Naive thymus-derived CD4-positive, alpha-beta T cell (primary cell): ENCODE measurements around the gene CAMK2G. TPM values are rescaled to one million over a fixed set of nuclear protein-coding genes. Genes with fewer than 3 reads are reported as not detected.
A peak's percentile ranks its signal among the peaks of the same experiment; 100 is the strongest.
"Not testable (repeated sequence)": the region's sequence is repeated elsewhere in the genome, so short reads cannot be mapped to it uniquely, and the experiment has no call there.

ENCODE experiments used
- ATAC-seq: fragments of 150-1000 bp; cut with Tn5 transposase; 2 replicates; pipeline ENCODE4 v1.10.0; 2021; ENCODE audit warnings: mild to moderate bottlenecking, moderate library complexity
- CTCF ChIA-PET: fragments of 350-600 bp; sonication (Branson Sonifier 250); formaldehyde crosslinking; loops from one replicate; lab custom pipeline; 2021; ENCODE audit warnings: antibody characterized with exemption; lab: Charles Lee
- POLR2A ChIA-PET: fragments of 350-600 bp; sonication (Branson Sonifier 250); formaldehyde crosslinking; loops from one replicate; lab custom pipeline; 2021; ENCODE audit warnings: antibody characterized with exemption, inconsistent platforms; lab: Charles Lee
- DNase-seq, 9 donors: peaks; one replicate each; pipeline versions ENCODE4 v3.0.0 to v3.0.0-alpha.2; 2020 to 2022; ENCODE audit warnings: mixed read lengths in 1 of 9
- H3K27ac ChIP-seq: one replicate; pipeline ENCODE4 v1.7.0; 2013; ENCODE audit warnings: mild to moderate bottlenecking, low read depth, low read length, moderate library complexity
- H3K27me3 ChIP-seq, 2 donors: one replicate each; pipeline ENCODE4 v1.7.0; 2013; ENCODE audit warnings: low read length in 2 of 2, mild to moderate bottlenecking in 2 of 2, moderate library complexity in 2 of 2; ENCODE audit not compliant: control insufficient read depth in 2 of 2, insufficient read depth in 2 of 2
- H3K36me3 ChIP-seq, 3 experiments: 1 replicate in 2 of 3; 2 replicates in 1 of 3; pipeline ENCODE4 v1.7.0; 2013; ENCODE audit warnings: low read length in 3 of 3, mild to moderate bottlenecking in 3 of 3, moderate library complexity in 1 of 3; ENCODE audit not compliant: insufficient read depth in 3 of 3, control insufficient read depth in 2 of 3
- H3K4me1 ChIP-seq, 2 donors: one replicate each; pipeline ENCODE4 v1.7.0; 2013; ENCODE audit warnings: low read length in 2 of 2, mild to moderate bottlenecking in 2 of 2, moderate library complexity in 1 of 2; ENCODE audit not compliant: control insufficient read depth in 2 of 2, insufficient read depth in 2 of 2
- H3K4me3 ChIP-seq: 2 replicates; pipeline ENCODE4 v1.7.0; 2013; ENCODE audit warnings: mild to moderate bottlenecking, low read length
- H3K9me3 ChIP-seq, 3 experiments: 1 replicate in 2 of 3; 2 replicates in 1 of 3; pipeline ENCODE4 v1.7.0; 2013; ENCODE audit warnings: low read length in 3 of 3; ENCODE audit not compliant: control insufficient read depth in 2 of 3
- H3K27ac Mint-ChIP-seq, 9 donors: one replicate each; pipeline ENCODE4 v1.8.0; 2020 to 2022; ENCODE audit warnings: mixed read lengths in 9 of 9, mild to moderate bottlenecking in 8 of 9, moderate library complexity in 5 of 9, inconsistent platforms in 2 of 9
- H3K27me3 Mint-ChIP-seq, 5 donors: one replicate each; pipeline ENCODE4 v1.8.0; 2021 to 2022; ENCODE audit warnings: mixed read lengths in 5 of 5, mild to moderate bottlenecking in 1 of 5
- H3K36me3 Mint-ChIP-seq, 5 donors: one replicate each; pipeline ENCODE4 v1.8.0; 2020 to 2022; ENCODE audit warnings: mixed read lengths in 5 of 5, mild to moderate bottlenecking in 3 of 5, inconsistent platforms in 1 of 5
- H3K4me1 Mint-ChIP-seq, 7 donors: one replicate each; pipeline ENCODE4 v1.8.0; 2020 to 2022; ENCODE audit warnings: mixed read lengths in 7 of 7, mild to moderate bottlenecking in 3 of 7, inconsistent platforms in 1 of 7
- H3K4me3 Mint-ChIP-seq, 10 donors: one replicate each; pipeline ENCODE4 v1.8.0; 2020 to 2022; ENCODE audit warnings: mild to moderate bottlenecking in 10 of 10, mixed read lengths in 10 of 10, moderate library complexity in 6 of 10, inconsistent platforms in 2 of 10
- H3K9me3 Mint-ChIP-seq, 11 donors: one replicate each; pipeline ENCODE4 v1.8.0; 2020 to 2022; ENCODE audit warnings: mixed read lengths in 11 of 11, mild to moderate bottlenecking in 4 of 11, inconsistent platforms in 1 of 11, moderate library complexity in 1 of 11
- intact Hi-C, 2 donors: fragments of 100-400 bp; cut with micrococcal nuclease; formaldehyde crosslinking; loops; one replicate each; pipeline ENCODE4 v1.15.1; 2023
- polyA plus RNA-seq, 2 donors: library from polyadenylated mRNA; unstranded; fragments of 300-500 nt; fragmentation: Illumina TruSeq; gene quantifications; one replicate each; pipeline ENCODE4 v1.2.3, GENCODE V29; 2021
- total RNA-seq, 6 experiments: library from RNA in 5 of 6; stranded (reverse) in 5 of 6; gene quantifications; 1 replicate in 5 of 6; 2 replicates in 1 of 6; pipeline ENCODE4 v1.2.3 and lab custom pipeline; 2021 to 2026

CAMK2G gene
- total and polyA plus RNA-seq, 7 experiments from 2014 or later: 5.6 to 70.9 (median 54.6) TPM

DNA sequence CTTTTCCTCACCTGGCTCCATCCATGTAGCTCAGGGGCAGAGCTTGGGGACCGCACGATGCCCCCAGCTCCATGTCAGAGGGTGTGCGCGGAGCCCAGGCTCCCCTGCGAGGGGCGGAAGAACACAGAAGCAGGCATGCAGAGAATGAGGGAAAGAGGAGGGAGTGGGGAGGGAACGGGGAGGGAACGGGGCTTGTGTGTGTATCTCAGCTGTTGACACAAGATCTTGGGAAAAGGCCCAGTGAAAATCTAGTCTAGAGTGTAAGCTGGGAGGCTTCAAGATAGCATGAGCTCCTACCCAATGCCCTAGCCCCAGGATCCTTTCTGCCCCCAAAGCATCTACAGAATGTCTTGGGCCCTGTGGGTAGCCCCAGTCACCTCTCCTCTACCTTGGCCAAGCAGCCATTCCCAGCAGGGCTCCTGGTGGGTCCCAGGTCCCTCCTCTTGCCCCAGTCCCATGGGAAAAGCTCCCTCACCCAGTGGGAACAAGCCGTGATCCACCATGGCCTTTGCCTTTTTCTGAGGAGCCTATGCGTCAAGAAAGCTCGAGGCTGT lies 37.9 kb downstream of the CAMK2G start:
- POLR2A ChIA-PET: no interaction called here
- no peak for DNase-seq
- Histone ChIP-seq H3K27ac (no peak overlapping the region), H3K9me3 (no peaks in the 10 kb centered on the region), H3K36me3 (peaks cover 10 to 59% (median 22%) of the 10 kb centered on the region in 3 experiments), H3K4me1 (no peaks in the 10 kb centered on the region), H3K27me3 (no peaks in the 10 kb centered on the region), H3K4me3 (no peak overlapping the region)
- ATAC-seq: no peak
- intact Hi-C loops: no loop called here
- Mint-ChIP-seq H3K4me1 (peaks cover 0 to 6% (median 0%) of the 10 kb centered on the region in 7 donors), H3K27me3 (no peaks in the 10 kb centered on the region), H3K4me3 (no peak overlapping the region), H3K36me3 (peaks cover 5 to 34% (median 11%) of the 10 kb centered on the region in 5 donors), H3K9me3 (no peaks in the 10 kb centered on the region), H3K27ac (peak overlapping the region in 2 of 9 donors; percentile 24 to 51)
- CTCF ChIA-PET: interaction anchor here (0.6 to 1.1 kb wide), 3 partner anchors 9 to 121 kb away, joined by 3 to 9 read pairs (median 3); no protein-coding TSS in a partner anchor

DNA sequence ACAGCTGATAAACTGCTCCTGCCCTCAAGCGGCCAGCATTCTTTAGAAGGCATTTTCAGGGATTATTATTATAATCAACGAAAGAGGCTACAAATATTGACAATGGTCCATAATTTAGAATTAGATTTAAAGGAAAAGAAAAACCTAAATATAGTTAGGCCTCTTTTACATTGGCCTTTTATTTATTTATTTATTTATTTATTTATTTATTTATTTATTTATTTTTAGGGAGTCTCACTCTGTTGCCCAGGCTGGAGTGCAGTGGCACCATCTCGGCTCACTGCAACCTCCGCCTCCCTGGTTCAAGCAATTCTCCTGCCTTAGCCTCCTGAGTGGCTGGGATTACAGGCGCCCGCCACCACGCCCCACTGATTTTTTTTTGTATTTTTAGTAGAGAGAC lies 45.3 kb downstream of the CAMK2G start:
- H3K27me3 ChIP-seq, H3K9me3 Mint-ChIP-seq, DNase-seq, H3K4me3 Mint-ChIP-seq, H3K27me3 Mint-ChIP-seq, H3K4me1 Mint-ChIP-seq, H3K4me1 ChIP-seq, ATAC-seq, H3K27ac ChIP-seq, H3K27ac Mint-ChIP-seq, H3K9me3 ChIP-seq, intact Hi-C loops, H3K4me3 ChIP-seq: not testable (repeated sequence)
- ChIA-PET POLR2A (interaction anchor here (0.5 to 0.8 kb wide), 2 partner anchors 18 to 121 kb away, joined by 3 to 4 read pairs; no protein-coding TSS in a partner anchor), CTCF (interaction anchor here (0.9 kb wide), 1 partner anchor 112 kb away, joined by 3 read pairs; no protein-coding TSS in a partner anchor)
- H3K36me3 Mint-ChIP-seq: peaks cover 3 to 14% (median 3%) of the 10 kb centered on the region in 5 donors
- H3K36me3 ChIP-seq: peaks cover 17 to 47% (median 19%) of the 10 kb centered on the region in 3 experiments

DNA sequence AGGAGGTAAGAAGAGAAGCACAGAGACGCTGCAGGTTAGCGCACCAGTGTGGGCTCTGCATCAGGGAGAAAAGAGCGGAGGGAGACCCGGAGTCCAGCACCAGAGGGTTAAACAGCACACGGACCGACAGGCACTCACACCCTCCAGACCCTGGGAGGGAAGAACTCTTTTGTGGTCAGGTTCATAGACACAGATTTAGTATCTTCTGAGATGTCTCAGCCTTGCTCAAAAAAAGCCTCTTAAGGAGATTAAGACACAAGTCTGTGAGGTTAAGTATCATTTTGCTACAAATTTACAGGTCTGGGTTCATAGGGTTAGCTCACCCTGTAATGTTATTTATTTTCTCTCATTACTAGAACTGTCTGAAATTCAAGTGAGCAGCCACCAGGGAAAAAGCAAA lies 46.2 kb downstream of the CAMK2G start:
- no peaks in the 10 kb centered on the region for H3K27me3 ChIP-seq
- H3K27me3 Mint-ChIP-seq: no peaks in the 10 kb centered on the region
- ChIA-PET CTCF (interaction anchor here (0.9 kb wide), 1 partner anchor 113 kb away, joined by 3 read pairs; no protein-coding TSS in a partner anchor), POLR2A (interaction anchor here (0.8 kb wide), 1 partner anchor 19 kb away, joined by 3 read pairs; no protein-coding TSS in a partner anchor)
- no peaks in the 10 kb centered on the region for H3K4me1 ChIP-seq
- H3K36me3 Mint-ChIP-seq: peaks cover 3 to 14% (median 3%) of the 10 kb centered on the region in 5 donors
- intact Hi-C loops: no loop called here
- no peaks in the 10 kb centered on the region for H3K4me1 Mint-ChIP-seq
- no peaks in the 10 kb centered on the region for H3K9me3 ChIP-seq
- H3K4me3 ChIP-seq: no peak overlapping the region
- no peak overlapping the region for H3K27ac ChIP-seq
- H3K9me3 Mint-ChIP-seq: no peaks in the 10 kb centered on the region
- ATAC-seq (no peak), DNase-seq (no peak)
- peak overlapping the region in 5 of 9 donors; percentile 26 to 86 (median 32) for H3K27ac Mint-ChIP-seq
- peaks cover 23 to 56% (median 24%) of the 10 kb centered on the region in 3 experiments for H3K36me3 ChIP-seq
- no peak overlapping the region for H3K4me3 Mint-ChIP-seq

DNA sequence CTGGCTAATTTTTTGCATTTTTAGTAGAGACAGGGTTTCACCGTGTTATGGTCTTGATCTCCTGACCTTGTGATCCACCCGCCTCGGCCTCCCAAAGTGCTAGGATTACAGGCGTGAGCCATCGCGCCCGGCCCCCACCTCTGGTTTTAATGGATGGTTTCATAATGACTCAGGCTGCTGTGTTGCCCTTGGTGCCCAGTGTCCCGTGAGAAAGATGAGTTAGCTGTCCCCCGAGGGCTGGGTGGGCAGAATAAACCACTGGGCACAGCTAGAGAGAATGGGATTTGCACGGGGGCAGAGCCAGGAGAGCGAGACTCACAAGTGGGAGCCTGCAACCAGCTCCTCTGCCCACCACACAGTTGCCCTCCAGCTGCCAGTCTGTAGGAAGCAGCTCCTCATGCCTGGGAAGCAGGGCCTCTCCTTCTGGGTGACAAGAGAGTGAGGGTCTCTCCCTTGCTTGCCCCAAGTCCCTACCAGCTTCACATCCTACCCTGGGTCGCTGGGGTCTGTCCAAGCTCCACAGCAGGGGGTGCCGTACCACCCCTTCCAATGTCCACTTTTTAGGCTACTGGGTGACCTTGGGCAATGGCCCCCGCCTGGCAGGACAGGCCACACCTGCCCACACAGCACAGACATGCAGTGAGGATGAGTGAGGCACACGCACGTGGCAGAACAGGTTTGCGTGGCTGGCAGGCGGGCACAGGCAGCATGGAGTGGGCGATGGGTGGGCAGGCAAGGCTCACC lies 46.8 kb downstream of the CAMK2G start:
- H3K4me1 Mint-ChIP-seq: no peaks in the 10 kb centered on the region
- no peaks in the 10 kb centered on the region for H3K27me3 Mint-ChIP-seq
- no peaks in the 10 kb centered on the region for H3K9me3 Mint-ChIP-seq
- Histone ChIP-seq H3K9me3 (no peaks in the 10 kb centered on the region), H3K4me3 (no peak overlapping the region), H3K4me1 (no peaks in the 10 kb centered on the region), H3K27ac (no peak overlapping the region), H3K36me3 (peaks cover 23 to 60% (median 24%) of the 10 kb centered on the region in 3 experiments), H3K27me3 (no peaks in the 10 kb centered on the region)
- ATAC-seq (no peak), DNase-seq (no peak)
- CTCF ChIA-PET: interaction anchor here (0.6 kb wide), 1 partner anchor 9 kb away, joined by 3 read pairs; no protein-coding TSS in a partner anchor
- peak overlapping the region in 4 of 9 donors; percentile 9 to 32 (median 26) for H3K27ac Mint-ChIP-seq
- POLR2A ChIA-PET: interaction anchor here (0.6 to 1.2 kb wide), 2 partner anchors 54 to 217 kb away, joined by 3 to 4 read pairs; no protein-coding TSS in a partner anchor
- no peak overlapping the region for H3K4me3 Mint-ChIP-seq
- H3K36me3 Mint-ChIP-seq: peaks cover 3 to 17% (median 5%) of the 10 kb centered on the region in 5 donors
- intact Hi-C loops: no loop called here

DNA sequence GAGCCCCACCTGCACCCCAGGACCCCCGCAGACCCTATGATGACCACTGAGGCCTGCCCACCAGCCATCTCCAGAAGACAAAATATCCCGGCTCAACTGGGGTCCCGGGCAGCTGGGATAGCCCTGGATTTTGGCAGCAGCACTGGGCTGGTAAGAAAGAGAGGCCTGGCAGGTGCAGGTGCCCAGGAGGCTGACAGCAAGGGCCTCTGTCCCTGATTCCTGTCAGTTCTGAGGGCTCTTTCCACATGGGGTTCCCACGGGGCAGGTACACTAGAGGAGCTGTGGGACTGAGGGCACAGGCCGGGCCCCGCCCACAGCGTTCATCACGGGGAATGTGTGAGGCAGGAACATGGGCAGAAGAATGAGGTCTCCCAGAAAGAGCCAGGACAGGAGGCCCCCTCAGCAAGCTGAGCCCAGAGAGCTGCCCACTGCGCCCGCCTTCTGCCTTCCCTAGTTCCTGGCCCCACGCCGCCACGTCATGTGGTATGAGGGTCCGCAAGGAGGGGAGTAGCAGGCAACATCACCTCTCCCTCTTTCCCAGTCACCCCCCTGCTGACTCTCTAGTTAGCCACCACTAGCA lies 50.1 kb downstream of the CAMK2G start:
- H3K9me3 ChIP-seq: no peaks in the 10 kb centered on the region
- peaks cover 3 to 25% (median 8%) of the 10 kb centered on the region in 5 donors for H3K36me3 Mint-ChIP-seq
- POLR2A ChIA-PET: interaction anchor here (0.5 kb wide), 1 partner anchor 25 kb away, joined by 3 read pairs; no protein-coding TSS in a partner anchor
- peaks cover 0 to under 1% (median 0%) of the 10 kb centered on the region in 7 donors for H3K4me1 Mint-ChIP-seq
- intact Hi-C loops: no loop called here
- ATAC-seq (no peak), DNase-seq (no peak)
- H3K27me3 ChIP-seq: no peaks in the 10 kb centered on the region
- no peaks in the 10 kb centered on the region for H3K27me3 Mint-ChIP-seq
- H3K27ac ChIP-seq: no peak overlapping the region
- CTCF ChIA-PET: no interaction called here
- H3K9me3 Mint-ChIP-seq: no peaks in the 10 kb centered on the region
- peaks cover 24 to 78% (median 29%) of the 10 kb centered on the region in 3 experiments for H3K36me3 ChIP-seq
- no peak overlapping the region for H3K4me3 ChIP-seq
- H3K27ac Mint-ChIP-seq: peak overlapping the region in 2 of 9 donors; percentile 14 to 62
- H3K4me3 Mint-ChIP-seq: no peak overlapping the region
- H3K4me1 ChIP-seq: no peaks in the 10 kb centered on the region

GRCh38 chr10:73823391-73823790 lies 51.0 kb downstream of the CAMK2G start:
- no peaks in the 10 kb centered on the region for H3K27me3 Mint-ChIP-seq
- H3K9me3 ChIP-seq: no peaks in the 10 kb centered on the region
- ChIA-PET POLR2A (no interaction called here), CTCF (interaction anchor here (2.4 kb wide), 1 partner anchor 56 kb away, joined by 11 read pairs; no protein-coding TSS in a partner anchor)
- H3K4me1 ChIP-seq: no peaks in the 10 kb centered on the region
- H3K4me1 Mint-ChIP-seq: peaks cover 0 to 5% (median 0%) of the 10 kb centered on the region in 7 donors
- no peaks in the 10 kb centered on the region for H3K9me3 Mint-ChIP-seq
- H3K27ac ChIP-seq: no peak overlapping the region
- intact Hi-C loops: no loop called here
- DNase-seq (no peak), ATAC-seq (no peak)
- no peak overlapping the region for H3K4me3 ChIP-seq
- no peak overlapping the region for H3K27ac Mint-ChIP-seq
- peaks cover 3 to 29% (median 8%) of the 10 kb centered on the region in 5 donors for H3K36me3 Mint-ChIP-seq
- H3K4me3 Mint-ChIP-seq: no peak overlapping the region
- H3K27me3 ChIP-seq: no peaks in the 10 kb centered on the region
- peaks cover 21 to 82% (median 29%) of the 10 kb centered on the region in 3 experiments for H3K36me3 ChIP-seq
